HG02852 (cell line): ENCODE measurements around the gene OR3A2.
"Not testable (repeated sequence)": the region's sequence is repeated elsewhere in the genome, so short reads cannot be mapped to it uniquely, and the experiment has no call there.

ENCODE experiments used
- ATAC-seq: cut with Tn5 transposase; IDR thresholded peaks from one replicate; pipeline ENCODE4 v1.9.1; 2021; ENCODE audit warnings: mild to moderate bottlenecking, moderate library complexity; ENCODE audit not compliant: unreplicated experiment

Gene OR3A2

GRCh38 chr17:3295632-3296031 lies 90.5 kb downstream of the OR3A2 start:
- ATAC-seq = no peak

DNA sequence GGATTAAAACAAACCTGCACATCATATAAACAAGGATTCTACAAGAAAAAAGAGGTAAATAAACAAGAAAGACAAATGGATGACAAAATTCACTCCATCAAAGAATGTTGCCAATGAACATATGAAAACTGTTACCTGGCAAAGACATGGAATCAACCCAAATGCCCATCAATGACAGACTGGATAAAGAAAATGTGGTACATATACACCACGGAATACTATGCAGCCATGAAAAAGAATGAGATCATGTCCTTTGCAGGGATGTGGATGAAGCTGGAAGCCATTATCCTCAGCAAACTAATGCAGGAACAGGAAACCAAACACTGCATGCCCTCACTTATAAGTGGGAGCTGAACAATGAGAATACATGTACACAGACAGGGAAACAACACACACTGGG lies 92.6 kb downstream of the OR3A2 start:
- not testable (repeated sequence) for ATAC-seq

DNA sequence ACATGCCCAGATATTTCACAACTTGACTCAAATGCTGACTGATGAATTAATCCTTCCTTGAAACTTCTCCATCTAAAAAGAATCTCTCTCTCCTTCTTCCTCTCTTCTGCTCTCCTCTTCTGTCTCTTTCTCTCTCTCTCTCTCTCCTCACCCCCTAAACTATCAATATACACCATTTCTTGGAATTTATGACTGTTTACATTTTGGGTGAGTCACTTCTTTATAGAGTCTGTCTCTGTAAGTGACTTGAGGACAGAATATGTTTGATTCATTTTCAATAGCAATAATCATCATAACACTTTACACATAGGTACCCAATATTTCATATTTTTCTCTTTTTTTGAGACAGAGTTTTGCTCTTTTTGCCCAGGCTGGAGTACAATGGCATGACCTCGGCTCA lies 103.2 kb downstream of the OR3A2 start:
- ATAC-seq = no peak

- ATAC-seq = no peak
These were observed 110.0 kb downstream of the OR3A2 start for GRCh38 chr17:3276126-3276525.

DNA sequence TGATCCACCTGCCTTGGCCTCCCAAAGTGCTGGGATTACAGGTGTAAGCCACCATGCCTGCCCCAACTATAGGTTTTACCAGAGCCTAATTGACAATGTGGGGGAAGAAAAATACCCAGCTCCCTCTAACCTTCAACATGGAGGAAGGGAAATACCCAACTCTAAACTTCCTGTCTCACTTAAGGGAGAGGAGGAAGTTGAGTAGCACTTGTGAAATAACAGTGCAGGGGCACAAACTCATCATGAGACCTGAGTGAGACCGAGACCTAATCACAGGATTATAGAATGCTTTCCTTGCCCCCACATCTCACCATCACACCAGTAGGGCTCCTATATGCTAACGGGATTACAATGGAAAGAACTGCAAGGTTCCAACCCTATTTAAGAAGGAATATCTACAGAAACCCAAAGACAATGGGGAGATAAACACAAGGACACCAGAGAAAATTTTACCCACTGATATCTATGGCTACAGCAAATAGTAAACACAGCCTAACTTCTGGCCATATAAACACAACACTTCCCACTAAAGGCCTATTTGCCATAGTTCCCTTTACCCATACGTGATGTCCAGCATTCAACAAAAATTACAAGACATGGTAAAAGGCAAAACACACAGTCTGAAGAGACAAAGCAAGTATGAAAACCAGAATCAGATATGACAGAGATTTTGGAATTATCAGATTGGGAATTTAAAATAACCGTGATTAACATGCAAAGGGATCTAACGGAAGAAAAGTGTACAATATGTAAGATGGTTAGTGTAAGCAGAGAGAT lies 114.8 kb downstream of the OR3A2 start:
- ATAC-seq = no peak

DNA sequence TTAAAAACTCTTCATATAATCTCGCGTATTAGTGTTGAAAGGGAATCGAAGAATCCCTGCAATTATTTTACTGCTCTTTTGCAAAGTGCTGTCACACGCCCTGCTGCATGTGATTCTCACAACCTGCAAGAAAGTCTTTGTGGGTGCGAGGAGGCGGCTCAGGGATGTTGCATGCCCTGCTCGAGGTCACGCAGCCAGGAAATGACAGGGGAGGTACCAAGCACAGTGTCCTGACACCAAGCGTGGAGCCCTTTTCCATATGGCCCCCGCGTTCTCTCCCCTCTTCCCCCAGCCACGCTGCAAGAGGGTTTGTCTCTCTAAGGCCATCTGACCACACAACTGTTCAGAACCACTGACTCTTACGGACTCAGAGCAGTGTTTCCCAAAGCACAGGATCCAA lies 125.5 kb downstream of the OR3A2 start:
- no peak for ATAC-seq

GRCh38 chr17:3260163-3260562 lies 125.9 kb downstream of the OR3A2 start:
- no peak for ATAC-seq

DNA sequence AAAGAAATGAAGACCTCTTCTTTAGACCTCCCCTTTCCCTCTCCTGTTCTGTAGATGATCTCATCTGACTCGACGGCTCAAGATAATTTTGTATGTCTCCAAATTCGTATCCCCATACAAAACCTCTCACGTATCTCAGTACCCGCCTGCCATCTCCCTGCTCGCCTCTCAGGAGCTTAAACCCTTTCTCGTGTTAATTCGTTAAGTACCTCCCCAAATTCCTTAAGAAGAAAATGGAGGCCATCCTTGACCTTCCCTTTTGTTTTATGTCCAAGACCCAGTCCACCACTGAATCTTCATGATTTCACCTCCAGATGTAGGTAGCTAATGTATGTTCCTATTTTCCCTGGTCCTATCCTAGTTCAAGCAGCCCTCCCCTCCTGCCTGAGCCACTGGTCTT lies 129.5 kb downstream of the OR3A2 start:
- ATAC-seq = no peak

GRCh38 chr17:3249013-3249412 lies 137.1 kb downstream of the OR3A2 start:
- not testable (repeated sequence) for ATAC-seq

DNA sequence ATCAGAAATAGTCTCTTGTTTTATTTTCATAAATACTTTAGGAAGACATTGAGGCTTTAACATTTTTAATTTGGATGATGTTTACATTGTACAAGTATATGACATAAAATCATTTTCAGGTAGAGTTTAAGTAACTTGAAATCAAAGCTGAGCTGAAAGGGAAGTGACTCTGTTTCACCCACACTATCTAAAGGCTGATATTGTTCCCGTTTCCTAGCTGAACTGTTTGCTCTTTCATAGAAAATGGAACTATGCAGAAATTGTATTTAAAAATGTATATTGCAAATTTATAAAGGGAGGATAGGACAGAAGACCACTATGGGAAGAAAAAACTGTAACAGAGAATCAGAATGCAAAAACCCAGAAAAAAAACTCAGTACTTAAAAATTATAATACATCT lies 141.3 kb downstream of the OR3A2 start:
- ATAC-seq = not testable (repeated sequence)

GRCh38 chr17:3241044-3241443 lies 145.1 kb downstream of the OR3A2 start:
- ATAC-seq = not testable (repeated sequence)

DNA sequence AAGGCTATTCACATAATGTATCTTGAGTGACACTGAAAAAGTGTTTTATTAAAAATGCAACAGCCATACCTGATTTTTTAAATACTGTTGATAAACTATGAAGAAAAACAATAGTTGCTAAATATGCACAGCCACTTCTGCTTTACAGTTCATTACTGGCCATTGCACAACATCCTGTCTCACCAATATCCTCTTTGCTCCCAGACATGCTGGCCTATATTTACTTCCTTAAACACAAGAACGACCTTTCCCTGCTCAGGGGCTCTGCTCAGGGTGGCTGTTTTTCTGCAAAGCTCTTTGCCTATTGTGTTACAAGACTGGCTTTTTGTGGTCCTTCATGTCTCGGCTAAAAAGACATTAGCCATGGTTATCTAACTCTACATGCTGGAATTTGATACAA lies 147.4 kb downstream of the OR3A2 start:
- not testable (repeated sequence) for ATAC-seq

GRCh38 chr17:3232300-3232699 lies 153.8 kb downstream of the OR3A2 start:
- not testable (repeated sequence) for ATAC-seq
